Measurements from ENCODE around the gene TMPRSS5. TPM values are rescaled to one million over a fixed set of nuclear protein-coding genes. Genes with fewer than 3 reads are reported as not detected.
"Not testable (repeated sequence)": the region's sequence is repeated elsewhere in the genome, so short reads cannot be mapped to it uniquely, and the experiment has no call there.

TMPRSS5 gene
- total RNA-seq, 1 donor from 2014 or later, result 1.6 TPM

GRCh38 chr11:113715882-113716625 lies 9.9 kb upstream of the TMPRSS5 start:
- Mint-ChIP-seq H3K9me3 (ENCODE audit: unreplicated experiment) (peaks cover 16% of the 10 kb centered on the region), H3K4me3 (ENCODE audit: unreplicated experiment) (no peak overlapping the region), H3K36me3 (ENCODE audit: unreplicated experiment) (peaks cover 13% of the 10 kb centered on the region), H3K4me1 (ENCODE audit: unreplicated experiment) (no peaks in the 10 kb centered on the region), H3K27ac (ENCODE audit: unreplicated experiment) (no peak overlapping the region), H3K27me3 (ENCODE audit: unreplicated experiment) (no peaks in the 10 kb centered on the region)
- no peak for TF ChIP-seq CTCF (IDR thresholded peaks at IDR 0.05)
- no peak for DNase-seq (ENCODE audit: extremely low spot score, unreplicated experiment)

DNA sequence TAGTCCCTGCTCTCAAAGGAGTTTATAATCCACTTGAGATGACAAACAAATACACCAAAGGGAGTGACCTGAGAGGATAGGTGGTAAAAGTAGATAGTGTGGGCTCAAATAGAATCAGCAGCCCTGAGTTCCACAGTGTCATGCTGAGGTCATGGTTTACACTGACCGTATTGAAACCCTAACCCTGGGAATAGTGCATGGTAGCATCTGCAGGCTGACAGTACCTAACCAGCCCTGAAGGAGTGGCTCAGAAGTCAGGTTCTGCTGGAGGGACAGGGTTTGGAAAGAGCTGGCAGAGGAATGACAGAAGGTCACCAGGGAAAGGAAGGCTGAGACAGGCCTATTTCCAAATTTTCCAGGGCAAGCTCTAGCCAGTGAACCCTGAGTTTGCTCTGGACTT lies 9.2 kb upstream of the TMPRSS5 start:
- no peak for DNase-seq (ENCODE audit: extremely low spot score, unreplicated experiment)
- H3K4me1 Mint-ChIP-seq (ENCODE audit: unreplicated experiment), result no peaks in the 10 kb centered on the region
- H3K36me3 Mint-ChIP-seq (ENCODE audit: unreplicated experiment), result peaks cover 9% of the 10 kb centered on the region
- H3K27me3 Mint-ChIP-seq (ENCODE audit: unreplicated experiment), result no peaks in the 10 kb centered on the region
- no peak overlapping the region for H3K4me3 Mint-ChIP-seq (ENCODE audit: unreplicated experiment)
- peaks cover 16% of the 10 kb centered on the region for H3K9me3 Mint-ChIP-seq (ENCODE audit: unreplicated experiment)
- no peak for TF ChIP-seq CTCF (IDR thresholded peaks at IDR 0.05)
- H3K27ac Mint-ChIP-seq (ENCODE audit: unreplicated experiment), result no peak overlapping the region

DNA sequence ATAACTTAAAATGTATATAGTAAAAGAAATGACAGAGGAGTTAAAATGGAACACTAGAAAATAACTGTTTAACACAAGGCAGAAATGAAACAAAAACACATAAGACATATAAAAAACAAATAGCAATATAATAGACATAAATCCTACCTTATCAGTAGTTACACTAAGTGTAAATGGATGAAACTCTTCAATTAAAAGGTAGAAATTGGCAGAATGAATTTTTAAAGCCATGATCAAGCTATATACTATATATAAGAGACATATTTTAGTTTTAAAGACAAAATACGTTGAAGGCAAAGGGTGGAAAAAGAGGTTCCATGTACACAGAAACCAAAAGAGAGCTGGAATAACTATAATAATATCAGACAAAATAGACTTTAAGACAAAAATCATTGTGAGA lies 4.9 kb upstream of the TMPRSS5 start:
- no peaks in the 10 kb centered on the region for H3K4me1 Mint-ChIP-seq (ENCODE audit: unreplicated experiment)
- no peaks in the 10 kb centered on the region for H3K27me3 Mint-ChIP-seq (ENCODE audit: unreplicated experiment)
- peaks cover 35% of the 10 kb centered on the region for H3K9me3 Mint-ChIP-seq (ENCODE audit: unreplicated experiment)
- H3K4me3 Mint-ChIP-seq (ENCODE audit: unreplicated experiment), result no peak overlapping the region
- no peak for DNase-seq (ENCODE audit: extremely low spot score, unreplicated experiment)
- no peak for TF ChIP-seq CTCF (IDR thresholded peaks at IDR 0.05)
- no peak overlapping the region for H3K27ac Mint-ChIP-seq (ENCODE audit: unreplicated experiment)
- H3K36me3 Mint-ChIP-seq (ENCODE audit: unreplicated experiment), result peaks cover 7% of the 10 kb centered on the region

GRCh38 chr11:113703551-113703950 lies 2.6 kb downstream of the TMPRSS5 start:
- not testable (repeated sequence) for DNase-seq (ENCODE audit: extremely low spot score, unreplicated experiment); H3K4me3 Mint-ChIP-seq (ENCODE audit: unreplicated experiment); H3K27ac Mint-ChIP-seq (ENCODE audit: unreplicated experiment); H3K27me3 Mint-ChIP-seq (ENCODE audit: unreplicated experiment); H3K36me3 Mint-ChIP-seq (ENCODE audit: unreplicated experiment); H3K4me1 Mint-ChIP-seq (ENCODE audit: unreplicated experiment)
- peaks cover 14% of the 10 kb centered on the region for H3K9me3 Mint-ChIP-seq (ENCODE audit: unreplicated experiment)

- Mint-ChIP-seq H3K4me1 (ENCODE audit: unreplicated experiment) (no peaks in the 10 kb centered on the region), H3K27ac (ENCODE audit: unreplicated experiment) (no peak overlapping the region), H3K9me3 (ENCODE audit: unreplicated experiment) (no peaks in the 10 kb centered on the region), H3K4me3 (ENCODE audit: unreplicated experiment) (no peak overlapping the region), H3K36me3 (ENCODE audit: unreplicated experiment) (no peaks in the 10 kb centered on the region), H3K27me3 (ENCODE audit: unreplicated experiment) (no peaks in the 10 kb centered on the region)
- TF ChIP-seq CTCF (IDR thresholded peaks at IDR 0.05), result no peak
- no peak for DNase-seq (ENCODE audit: extremely low spot score, unreplicated experiment)
These were observed 4.6 kb downstream of the TMPRSS5 start for GRCh38 chr11:113701491-113701890.
